Measurements from ENCODE around the gene CEACAM1.
"Not testable (repeated sequence)": the region's sequence is repeated elsewhere in the genome, so short reads cannot be mapped to it uniquely, and the experiment has no call there.

CEACAM1 gene

GRCh38 chr19:42472402-42473147, 55.7 kb downstream of the CEACAM1 start:
- no peak for DNase-seq

DNA sequence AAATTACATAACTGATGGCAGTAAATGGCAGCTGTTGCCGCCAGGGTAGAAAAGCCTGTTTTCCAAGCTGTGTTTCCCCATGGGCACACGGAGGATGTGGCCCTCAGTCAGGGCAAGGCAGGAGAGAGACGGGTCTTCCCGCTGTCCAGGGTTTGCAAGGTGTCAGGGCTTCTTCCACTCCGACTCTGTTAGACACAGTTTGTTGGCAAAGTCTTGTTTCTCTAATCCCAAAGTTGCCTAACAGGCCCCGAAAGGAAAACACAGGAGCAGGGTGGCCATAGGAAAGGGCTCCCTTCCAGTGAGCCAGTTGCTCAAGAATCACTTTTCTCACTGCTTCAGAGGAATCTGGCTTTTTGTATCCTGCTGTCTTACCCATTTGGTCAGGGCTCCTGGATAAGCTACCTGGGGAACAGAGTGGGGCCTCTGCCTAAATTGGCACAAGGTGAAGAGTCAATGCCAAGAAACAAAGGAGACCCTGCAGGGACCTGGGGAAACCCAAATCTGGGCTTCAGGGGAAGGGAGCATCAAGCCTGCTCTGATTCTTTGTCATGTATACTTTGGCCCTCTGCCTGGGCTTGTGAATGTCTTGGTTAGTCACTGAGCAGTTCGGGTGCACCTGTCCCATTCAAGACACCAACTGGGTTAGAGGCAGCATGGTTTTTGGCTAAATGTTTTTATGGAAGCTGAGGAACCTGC, 56.6 kb downstream of the CEACAM1 start:
- no peak for DNase-seq

GRCh38 chr19:42469311-42470235, 58.7 kb downstream of the CEACAM1 start:
- no peak for DNase-seq

- DNase-seq: no peak
These were observed 59.9 kb downstream of the CEACAM1 start for GRCh38 chr19:42468273-42468796.

DNA sequence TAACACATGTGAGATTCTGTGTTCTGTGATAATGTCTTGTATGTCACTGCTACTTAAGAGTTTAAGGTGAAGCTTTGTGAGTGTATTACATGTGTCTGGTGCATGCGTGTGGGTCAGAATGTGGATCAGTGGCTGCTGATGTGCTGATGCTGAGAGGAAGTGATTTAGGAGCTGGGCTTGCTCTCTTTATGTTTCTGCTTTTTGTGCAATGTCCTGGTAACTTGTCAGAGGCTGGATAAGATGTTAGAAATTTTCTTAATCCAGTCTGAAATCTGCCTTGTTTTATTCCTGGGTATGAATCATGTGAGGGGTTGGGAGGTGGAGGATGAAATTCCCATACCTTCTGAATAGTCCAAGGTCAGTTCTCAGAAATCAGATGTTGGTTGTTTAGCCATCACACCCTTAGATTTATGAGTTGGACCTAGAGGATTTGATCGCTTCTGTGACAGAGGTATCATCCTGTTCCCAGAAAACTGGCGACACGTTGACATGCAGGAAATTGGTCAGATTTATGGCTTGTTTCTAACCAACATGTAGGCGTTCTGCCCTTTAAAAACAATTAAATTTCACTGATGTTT, 61.0 kb downstream of the CEACAM1 start:
- DNase-seq: no peak

- DNase-seq: no peak
These were observed 61.6 kb downstream of the CEACAM1 start for GRCh38 chr19:42466521-42467182.

- DNase-seq: no peak
These were observed 62.4 kb downstream of the CEACAM1 start for GRCh38 chr19:42465827-42466280.

GRCh38 chr19:42461700-42462324, 66.5 kb downstream of the CEACAM1 start:
- no peak for DNase-seq

DNA sequence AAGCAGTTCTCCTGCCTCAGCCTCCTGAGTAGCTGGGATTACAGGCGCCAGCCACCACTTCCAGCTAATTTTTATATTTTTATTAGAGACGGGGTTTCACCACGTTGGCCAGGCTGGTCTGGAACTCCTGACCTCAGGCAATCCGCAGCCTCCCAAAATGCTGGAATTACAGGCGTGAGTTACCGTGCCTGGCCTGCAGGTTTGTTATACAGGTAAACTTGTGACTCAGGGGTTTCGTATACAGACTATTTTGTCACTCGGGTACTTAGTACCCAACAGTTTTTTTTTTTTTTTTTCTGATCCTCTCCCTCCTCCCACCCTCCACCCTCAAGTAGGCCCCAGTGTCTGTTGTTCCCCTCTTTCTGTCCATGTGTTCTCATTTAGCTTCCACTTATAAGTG, 67.0 kb downstream of the CEACAM1 start:
- not testable (repeated sequence) for DNase-seq

DNA sequence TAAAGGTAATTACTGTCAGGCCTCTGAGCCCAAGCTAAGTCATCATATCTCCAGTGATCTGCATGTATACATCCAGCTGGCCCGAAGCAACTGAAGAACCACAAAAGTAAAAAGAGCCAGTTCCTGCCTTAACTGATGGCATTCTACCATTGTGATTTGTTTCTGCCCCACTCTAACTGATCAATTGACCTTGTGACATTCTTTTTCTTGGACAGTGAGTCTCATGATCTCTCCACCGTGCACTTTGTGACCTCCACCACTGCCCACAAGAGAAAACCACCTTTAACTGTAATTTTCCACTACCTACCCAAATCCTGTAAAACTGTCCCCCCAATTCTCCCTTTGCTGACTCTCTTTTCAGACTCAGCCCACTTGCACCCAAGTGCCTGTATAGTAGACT, 68.4 kb downstream of the CEACAM1 start:
- no peak for DNase-seq
